PC-3 (cell line): ENCODE data around the gene TIAM2. TPM values are rescaled to one million over a fixed set of nuclear protein-coding genes. Genes with fewer than 3 reads are reported as not detected.

Experiments
- ATAC-seq: fragments of 200-7000 bp; cut with Tn5 transposase; 2 replicates; pipeline ENCODE4 v1.9.1; 2020; ENCODE audit warnings: mild to moderate bottlenecking, moderate library complexity
- BruUV-seq: library from RNA; stranded (reverse); fragments of 400-500 nt; replicated peaks from 2 replicates; lab custom pipeline; 2021; lab: Mats Ljungman, UMichigan
- CTCF ChIA-PET: fragments of 300-600 bp; sonication (Branson Sonifier 250); formaldehyde crosslinking; loops from one replicate; lab custom pipeline; 2022; ENCODE audit warnings: antibody characterized with exemption; lab: Charles Lee
- POLR2A ChIA-PET: fragments of 300-600 bp; sonication (Branson Sonifier 250); formaldehyde crosslinking; loops from one replicate; lab custom pipeline; 2022; ENCODE audit warnings: antibody characterized with exemption; ENCODE audit not compliant: unreplicated experiment; lab: Charles Lee
- DNase-seq: peaks from one replicate; pipeline ENCODE4 v3.0.0-alpha.2; 2015
- H2AFZ ChIP-seq: fragments of 300-600 bp; sonication (generic); 2 replicates; pipeline ENCODE4 v1.6.0; 2016; ENCODE audit warnings: antibody characterized with exemption, low read length
- H3F3A ChIP-seq: fragments of 300-600 bp; sonication (generic); one replicate; pipeline ENCODE4 v1.6.0; 2017; ENCODE audit warnings: antibody characterized with exemption, low read length, control low read depth, mild to moderate bottlenecking; ENCODE audit not compliant: unreplicated experiment
- H3K27ac ChIP-seq: fragments of 300-600 bp; sonication (generic); 2 replicates; pipeline ENCODE4 v1.5.1; 2016; ENCODE audit warnings: mild to moderate bottlenecking, low read length
- H3K27me3 ChIP-seq: fragments of 300-600 bp; sonication (generic); 2 replicates; pipeline ENCODE4 v1.6.1; 2016; ENCODE audit warnings: low read length, mixed read lengths
- H3K36me3 ChIP-seq: fragments of 300-600 bp; sonication (generic); 2 replicates; pipeline ENCODE4 v1.6.1; 2016; ENCODE audit warnings: low read depth, mixed run types, low read length, mixed read lengths
- H3K4me1 ChIP-seq: fragments of 300-600 bp; sonication (generic); 2 replicates; pipeline ENCODE4 v1.5.1; 2016; ENCODE audit warnings: low read length; ENCODE audit not compliant: insufficient read depth
- H3K4me2 ChIP-seq: fragments of 300-600 bp; sonication (generic); 2 replicates; pipeline ENCODE4 v1.6.0; 2016; ENCODE audit warnings: low read length
- H3K4me3 ChIP-seq: fragments of 300-600 bp; sonication (generic); 2 replicates; pipeline ENCODE4 v1.5.1; 2016; ENCODE audit warnings: mild to moderate bottlenecking, low read length, mixed read lengths
- H3K79me2 ChIP-seq: fragments of 300-600 bp; sonication (generic); 2 replicates; pipeline ENCODE4 v1.6.1; 2017; ENCODE audit warnings: low read length, mixed read lengths
- H3K9ac ChIP-seq: fragments of 300-600 bp; sonication (generic); 2 replicates; pipeline ENCODE4 v1.6.0; 2016; ENCODE audit warnings: mild to moderate bottlenecking, low read length
- H3K9me2 ChIP-seq: fragments of 300-600 bp; sonication (generic); replicated peaks from 2 replicates; pipeline ENCODE4 v1.6.1; 2016; ENCODE audit warnings: mixed run types, low read length, mixed read lengths
- H3K9me3 ChIP-seq: fragments of 300-600 bp; sonication (generic); 2 replicates; pipeline ENCODE4 v1.6.1; 2016; ENCODE audit warnings: low read length, mixed read lengths
- H4K20me1 ChIP-seq: fragments of 300-600 bp; sonication (generic); 2 replicates; pipeline ENCODE4 v1.6.1; 2016; ENCODE audit warnings: low read length, mixed read lengths
- CTCF ChIP-seq: fragments of 300-600 bp; sonication (generic); conservative IDR thresholded peaks from 2 replicates; pipeline ENCODE4 v1.5.1; 2017; ENCODE audit warnings: antibody characterized with exemption, low read depth, mild to moderate bottlenecking, low read length
- EZH2 ChIP-seq: fragments of 300-600 bp; sonication (generic); IDR thresholded peaks from one replicate; pipeline ENCODE4 v1.6.1; 2017; ENCODE audit warnings: antibody characterized with exemption, mild to moderate bottlenecking, low read length; ENCODE audit not compliant: unreplicated experiment
- EZH2phosphoT487 ChIP-seq: fragments of 300-600 bp; sonication (generic); IDR thresholded peaks from 2 replicates; pipeline ENCODE4 v1.6.1; 2018; ENCODE audit warnings: mild to moderate bottlenecking, antibody characterized with exemption, low read length, borderline replicate concordance
- intact Hi-C: fragments of 100-400 bp; cut with micrococcal nuclease; formaldehyde crosslinking; loops from 2 replicates; pipeline ENCODE4 v1.9.0; 2023
- total RNA-seq: library from RNA; depleted of rRNA; stranded (reverse); fragments of >200 nt; gene quantifications from 2 replicates; pipeline ENCODE4 v1.2.3, GENCODE V29; 2014

The TIAM2 gene
- total RNA-seq, 1 experiment from 2014 or later: 4.5 TPM

DNA sequence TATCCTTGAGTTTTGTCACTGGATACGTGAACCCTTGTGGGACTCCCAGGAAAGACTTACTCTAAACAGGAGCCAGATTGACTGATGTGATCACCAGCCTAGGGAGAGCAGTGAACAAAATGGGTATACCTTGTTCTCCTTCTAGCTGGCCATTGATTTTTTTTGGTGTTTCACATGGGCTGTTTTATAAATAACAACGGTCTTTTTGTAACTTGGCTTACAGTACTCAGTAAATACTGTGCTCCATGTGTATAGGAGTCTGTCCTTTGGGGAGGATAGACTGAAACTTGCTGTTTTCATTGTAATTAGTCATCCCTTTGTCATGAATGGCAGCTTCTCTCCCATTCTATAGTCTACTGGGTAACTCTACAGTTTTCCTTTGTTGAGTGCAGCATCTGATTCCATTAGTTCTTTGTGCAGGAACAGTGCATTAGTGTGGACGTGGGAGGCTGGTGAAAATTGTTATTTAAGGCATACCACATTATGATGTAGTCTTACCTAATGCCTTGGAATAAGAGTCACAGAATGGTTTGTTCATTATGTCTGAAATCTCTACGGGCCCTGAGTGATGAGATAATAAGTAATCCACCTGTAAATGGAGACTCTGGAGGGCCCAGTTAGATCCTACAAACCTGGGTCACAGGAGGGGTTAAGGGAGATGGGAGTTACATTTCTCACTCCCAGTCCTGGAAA lies 89.5 kb downstream of the TIAM2 start:
- Histone ChIP-seq H3K9ac (no peak overlapping the region), H3K4me2 (peak overlapping the region; percentile 0; the same call in 1 of the 2 replicates), H3K27ac (peak overlapping the region; percentile 60), H3F3A (no peaks in the 10 kb centered on the region), H3K79me2 (no peaks in the 10 kb centered on the region), H3K36me3 (no peaks in the 10 kb centered on the region), H3K9me2 (no peaks in the 10 kb centered on the region), H3K27me3 (no peaks in the 10 kb centered on the region), H3K4me3 (no peak overlapping the region), H3K4me1 (peaks cover 21% of the 10 kb centered on the region), H2AFZ (no peak overlapping the region), H3K9me3 (no peaks in the 10 kb centered on the region), H4K20me1 (no peaks in the 10 kb centered on the region)
- intact Hi-C loops: no loop called here
- ATAC-seq: peak; percentile 40; the same call in 1 of the 2 replicates
- TF ChIP-seq EZH2phosphoT487 (no peak), CTCF (no peak), EZH2 (no peak)
- ChIA-PET CTCF (no interaction called here), POLR2A (no interaction called here)
- no TSS peak for BruUV-seq
- DNase-seq: peak; percentile 37

- no peaks in the 10 kb centered on the region for H3K27me3 ChIP-seq
- no peaks in the 10 kb centered on the region for H3K9me3 ChIP-seq
- H3K36me3 ChIP-seq: no peaks in the 10 kb centered on the region
- peak overlapping the region; percentile 60 for H3K27ac ChIP-seq
- TF ChIP-seq CTCF: no peak
- TF ChIP-seq EZH2phosphoT487: no peak
- TF ChIP-seq EZH2: no peak
- peak; percentile 81 for DNase-seq
- no TSS peak for BruUV-seq
- peaks cover 21% of the 10 kb centered on the region for H3K4me1 ChIP-seq
- POLR2A ChIA-PET: interaction anchor here (0.5 kb wide), 1 partner anchor 71 kb away, joined by 3 read pairs; no protein-coding TSS in a partner anchor
- H3K4me3 ChIP-seq: no peak overlapping the region
- H4K20me1 ChIP-seq: no peaks in the 10 kb centered on the region
- H3F3A ChIP-seq: no peaks in the 10 kb centered on the region
- CTCF ChIA-PET: no interaction called here
- no peaks in the 10 kb centered on the region for H3K9me2 ChIP-seq
- H2AFZ ChIP-seq: no peak overlapping the region
- H3K79me2 ChIP-seq: no peaks in the 10 kb centered on the region
- no peak overlapping the region for H3K9ac ChIP-seq
- peak overlapping the region; percentile 0; the same call in 1 of the 2 replicates for H3K4me2 ChIP-seq
- peak; percentile 87 for ATAC-seq
- intact Hi-C loops: no loop called here
These were observed 90.6 kb downstream of the TIAM2 start for GRCh38 chr6:155085582-155086257.

GRCh38 chr6:155088856-155089255 lies 93.7 kb downstream of the TIAM2 start:
- Histone ChIP-seq H4K20me1 (no peaks in the 10 kb centered on the region), H3K9me3 (no peaks in the 10 kb centered on the region), H3K4me2 (no peak overlapping the region), H3K9ac (no peak overlapping the region), H3K36me3 (no peaks in the 10 kb centered on the region), H3F3A (no peaks in the 10 kb centered on the region), H3K4me3 (no peak overlapping the region), H2AFZ (no peak overlapping the region), H3K79me2 (no peaks in the 10 kb centered on the region), H3K9me2 (no peaks in the 10 kb centered on the region), H3K27me3 (no peaks in the 10 kb centered on the region), H3K4me1 (peaks cover 21% of the 10 kb centered on the region), H3K27ac (no peak overlapping the region)
- DNase-seq: no peak
- POLR2A ChIA-PET: no interaction called here
- TF ChIP-seq CTCF (no peak), EZH2phosphoT487 (no peak), EZH2 (no peak)
- no TSS peak for BruUV-seq
- ATAC-seq: no peak
- intact Hi-C loops: no loop called here
- CTCF ChIA-PET: no interaction called here
